ENCODE measurements around the gene GRIN3A. TPM values are rescaled to one million over a fixed set of nuclear protein-coding genes. Genes with fewer than 3 reads are reported as not detected.

The GRIN3A gene
- polyA plus RNA-seq, 1 of the 3 experiments (the other 2 are of a cell fraction), result not detected

GRCh38 chr9:101787891-101788290 lies 49.4 kb upstream of the GRIN3A start (continued):
- TF ChIP-seq CHD2 (IDR thresholded peaks at IDR 0.05; ENCODE audit: low read length, partially characterized antibody) (no peak), TAF1 (IDR thresholded peaks at IDR 0.05; ENCODE audit: borderline replicate concordance, low read depth, low read length) (no peak)

GRCh38 chr9:101778332-101778731 lies 39.9 kb upstream of the GRIN3A start:
- WGBS (ENCODE audit: low lambda C conversion rate), result 14% methylated on average over 4 of the region's 4 CpGs
- ChIA-PET POLR2A (no interaction called here), CTCF (interaction anchor here (1.1 kb wide), 1 partner anchor 14 kb away, joined by 5 read pairs; no protein-coding TSS in a partner anchor)
- DNase-seq, result no peak
- Histone ChIP-seq H2AFZ (ENCODE audit: low read depth) (no peak overlapping the region), H3K79me2 (ENCODE audit: insufficient read depth) (no peaks in the 10 kb centered on the region), H3K27ac (ENCODE audit: low read depth in 2 of 2, low read length in 1 of 2) (no peak overlapping the region), H3K4me1 (ENCODE audit: control insufficient read depth in 1 of 2, insufficient read depth in 2 of 2, low read depth in 1 of 2, low read length in 1 of 2) (no peaks in the 10 kb centered on the region), H3K4me2 (no peak overlapping the region), H3K9me3 (no peaks in the 10 kb centered on the region), H4K20me1 (ENCODE audit: insufficient read depth) (no peaks in the 10 kb centered on the region), H3K27me3 (ENCODE audit: insufficient read depth) (no peaks in the 10 kb centered on the region; the same call in 1 of the 2 replicates), H3F3A (replicated peaks; ENCODE audit: insufficient read depth) (no peaks in the 10 kb centered on the region), H3K9ac (no peak overlapping the region), H3K9me2 (no peaks in the 10 kb centered on the region), H3K4me3 (ENCODE audit: low read depth in 2 of 2, low read length in 1 of 2) (no peak overlapping the region), H3K36me3 (replicated peaks in 1 of 2; ENCODE audit: control insufficient read depth in 1 of 2, insufficient read depth in 2 of 2, low read length in 1 of 2) (no peaks in the 10 kb centered on the region)
- TF ChIP-seq RAD21 (IDR thresholded peaks at IDR 0.05; ENCODE audit: low read length), result no peak
- no peak for TF ChIP-seq TEAD4 (IDR thresholded peaks at IDR 0.05; ENCODE audit: borderline replicate concordance, insufficient read depth)
- no peak for TF ChIP-seq FOXM1 (IDR thresholded peaks at IDR 0.05; ENCODE audit: low read depth)
- TF ChIP-seq EP300 (IDR thresholded peaks at IDR 0.05; ENCODE audit: borderline replicate concordance in 1 of 2, low read depth in 1 of 2, low read length in 1 of 2), result no peak
- TF ChIP-seq TCF12 (IDR thresholded peaks at IDR 0.05), result no peak
- no peak for TF ChIP-seq PBX3 (IDR thresholded peaks at IDR 0.05)
- no peak for TF ChIP-seq REST (IDR thresholded peaks at IDR 0.05; ENCODE audit: low read depth, low read length)
- TF ChIP-seq SMC3 (IDR thresholded peaks at IDR 0.05; ENCODE audit: low read depth, low read length), result no peak
- no peak for TF ChIP-seq YY1 (IDR thresholded peaks at IDR 0.05; ENCODE audit: low read depth)
- TF ChIP-seq FOSL2 (IDR thresholded peaks at IDR 0.05; ENCODE audit: borderline replicate concordance, low read depth), result no peak
- no peak for TF ChIP-seq RXRA (IDR thresholded peaks at IDR 0.05; ENCODE audit: borderline replicate concordance, low read depth)
- no peak for TF ChIP-seq JUND (IDR thresholded peaks at IDR 0.05)
- TF ChIP-seq ZBTB33 (IDR thresholded peaks at IDR 0.05; ENCODE audit: borderline replicate concordance, low read depth), result no peak
- TF ChIP-seq RFX5 (IDR thresholded peaks at IDR 0.05; ENCODE audit: low read length), result no peak
- no peak for TF ChIP-seq GATA2 (CRISPR knock-in tag; IDR thresholded peaks at IDR 0.05)
- no peak for TF ChIP-seq CTCF (IDR thresholded peaks at IDR 0.05)
